Lung (tissue), 16 donors: Measurements from ENCODE around the gene AZIN2. TPM values are rescaled to one million over a fixed set of nuclear protein-coding genes. Genes with fewer than 3 reads are reported as not detected.

Source experiments
- ATAC-seq: fragments of 200-7000 bp; cut with Tn5 transposase; one replicate; pipeline ENCODE4 v1.9.1; 2020; ENCODE audit warnings: moderate number of reproducible peaks; ENCODE audit not compliant: insufficient read depth, low FRiP score
- DNase-seq, 3 donors: peaks; one replicate each; pipeline ENCODE4 v3.0.0-alpha.2; 2013 to 2017
- H3K27ac ChIP-seq, 2 donors: one replicate each; pipeline ENCODE4 v1.5.1; 2013; ENCODE audit warnings: mild to moderate bottlenecking in 2 of 2, moderate library complexity in 2 of 2, control low read depth in 1 of 2, inconsistent platforms in 1 of 2, low read depth in 1 of 2, low read length in 1 of 2
- H3K27me3 ChIP-seq, 3 donors: one replicate each; pipeline ENCODE4 v1.5.1; 2013; ENCODE audit warnings: low read length in 2 of 3; ENCODE audit not compliant: control insufficient read depth in 3 of 3, insufficient read depth in 3 of 3
- H3K36me3 ChIP-seq, 4 donors: one replicate each; pipeline ENCODE4 v1.5.1; 2013; ENCODE audit warnings: low read length in 4 of 4, mild to moderate bottlenecking in 1 of 4, moderate library complexity in 1 of 4; ENCODE audit not compliant: control insufficient read depth in 4 of 4, insufficient read depth in 4 of 4
- H3K4me1 ChIP-seq, 5 donors: one replicate each; pipeline ENCODE4 v1.5.1; 2013; ENCODE audit warnings: low read length in 5 of 5, mild to moderate bottlenecking in 2 of 5, moderate library complexity in 1 of 5; ENCODE audit not compliant: control insufficient read depth in 5 of 5, insufficient read depth in 5 of 5
- H3K4me3 ChIP-seq: one replicate; pipeline ENCODE4 v1.5.1; 2013; ENCODE audit warnings: mild to moderate bottlenecking, control low read depth, moderate library complexity
- H3K9ac ChIP-seq, 2 donors: one replicate each; pipeline ENCODE4 v1.5.1; 2013; ENCODE audit warnings: low read length in 2 of 2, control low read depth in 1 of 2; ENCODE audit not compliant: insufficient read depth in 1 of 2
- H3K9me3 ChIP-seq, 4 donors: one replicate each; pipeline ENCODE4 v1.5.1; 2013; ENCODE audit warnings: low read length in 3 of 4, mild to moderate bottlenecking in 1 of 4, moderate library complexity in 1 of 4; ENCODE audit not compliant: control insufficient read depth in 4 of 4, insufficient read depth in 3 of 4
- CTCF ChIP-seq: IDR thresholded peaks from 2 replicates; pipeline ENCODE4 v1.5.1; 2012; ENCODE audit warnings: mild to moderate bottlenecking; ENCODE audit errors: control extremely low read depth, extremely low read depth
- WGBS, 2 donors: extraction: QIAGEN DNeasy Blood & Tissue Kit; methylation state at CpG; one replicate each; pipeline ENCODE4 v1.1.7; 2013; 5-methylcytosine and 5-hydroxymethylcytosine counted together
- long read RNA-seq, 5 donors: transcript quantifications; one replicate each; lab custom pipeline, GENCODE V29; 2026
- polyA plus RNA-seq, 2 donors: library from polyadenylated mRNA; stranded (reverse); fragments of 200-250 nt; gene quantifications; one replicate each; pipeline ENCODE4 v1.2.1, GENCODE V29; 2013
- total RNA-seq, 2 donors: library from RNA; depleted of rRNA in 1 of 2; stranded (reverse); fragments of >200 nt in 1 of 2; gene quantifications; one replicate each; pipeline ENCODE4 v1.2.1, GENCODE V29; 2014 to 2021
- donor health status: control.
- donor health status: control.
- donor health status: Bipolar disorder and iron deficiency.
- donor health status: healthy.
- donor health status: DM: yes; HTN: yes; CAD: no.

AZIN2 gene
- 10 to 100 TPM in 1 of 2 donors, 1 to 10 TPM in 1; 6.2 to 12.8 TPM for total RNA-seq
- polyA plus RNA-seq: 1 to 10 TPM; 1.2 to 1.5 TPM
- long read RNA-seq, donor 1: 0 reads
- long read RNA-seq, donor 2: 0 reads
- long read RNA-seq, donor 3: 0 reads
- long read RNA-seq, donor 4: 0 reads
- long read RNA-seq, donor 5, partial matches to known transcripts: 0 of 3 reads
- long read RNA-seq, donor 5, other reads (novel, unspliced or antisense): 0 of 3 reads

GRCh38 chr1:33080885-33081553 is at the start of gene AZIN2:
TSS of gene AZIN2 (plus strand) at chr1:33081153. CDS start at chr1:33082250, 1,097 bp downstream.
- Histone ChIP-seq H3K9ac (peak within 1 kb of the TSS in 1 of 2 donors; percentile 83), H3K36me3 (no peaks in the 10 kb centered on the region), H3K9me3 (no peaks in the 10 kb centered on the region), H3K4me1 (peaks cover 0 to 16% (median 5%) of the 10 kb centered on the region in 5 donors), H3K27me3 (no peaks in the 10 kb centered on the region), H3K4me3 (peak within 1 kb of the TSS; percentile 75), H3K27ac (peak within 1 kb of the TSS in 1 of 2 donors; percentile 26)
- DNase-seq: peak; percentile 97 to 98 (median 97)
- peak; percentile 94 for ATAC-seq
- no peak for TF ChIP-seq CTCF
- 0% methylated on average over 45 to 52 of the region's 52 CpGs for WGBS, 2 donors

- peaks cover 0 to 7% (median 2%) of the 10 kb centered on the region in 4 donors for H3K36me3 ChIP-seq
- peaks cover 0 to 28% (median 8%) of the 10 kb centered on the region in 5 donors for H3K4me1 ChIP-seq
- H3K9ac ChIP-seq: no peak overlapping the region
- no peaks in the 10 kb centered on the region for H3K9me3 ChIP-seq
- ATAC-seq (no peak), DNase-seq (no peak)
- WGBS, 2 donors: 49 to 78% methylated on average over 4 of the region's 4 CpGs
- TF ChIP-seq CTCF: no peak
- H3K27me3 ChIP-seq: no peaks in the 10 kb centered on the region
- no peak overlapping the region for H3K27ac ChIP-seq
- no peak overlapping the region for H3K4me3 ChIP-seq
These were observed 49.4 kb upstream of the AZIN2 start for GRCh38 chr1:33031506-33031905.

GRCh38 chr1:33032126-33032869 is 48.7 kb upstream of the AZIN2 start:
- Histone ChIP-seq H3K27ac (peak overlapping the region in 1 of 2 donors; percentile 23), H3K36me3 (peaks cover 0 to 7% (median 3%) of the 10 kb centered on the region in 4 donors), H3K27me3 (no peaks in the 10 kb centered on the region), H3K4me1 (peaks cover 0 to 28% (median 8%) of the 10 kb centered on the region in 5 donors), H3K9ac (no peak overlapping the region), H3K9me3 (no peaks in the 10 kb centered on the region), H3K4me3 (no peak overlapping the region)
- 33 to 60% methylated on average over 6 of the region's 6 CpGs for WGBS, 2 donors
- ATAC-seq (no peak), DNase-seq (no peak)
- TF ChIP-seq CTCF: no peak
